C4-2B (cell line): ENCODE data around the gene GAK.
"Not testable (repeated sequence)": the region's sequence is repeated elsewhere in the genome, so short reads cannot be mapped to it uniquely, and the experiment has no call there.

Experiments
- H3K27ac ChIP-seq: fragments of 450-650 bp; 2 replicates; pipeline ENCODE4 v1.5.1; 2017
- CTCF ChIP-seq: fragments of 450-650 bp; conservative IDR thresholded peaks from 2 replicates; pipeline ENCODE4 v1.5.1; 2017; ENCODE audit warnings: mild to moderate bottlenecking
- ZFX ChIP-seq: fragments of 450-650 bp; IDR thresholded peaks from 2 replicates; pipeline ENCODE4 v1.6.1; 2017

Gene GAK

GRCh38 chr4:924107-925096, 7.7 kb downstream of the GAK start:
- H3K27ac ChIP-seq: no peak overlapping the region
- TF ChIP-seq CTCF: no peak
- no peak for TF ChIP-seq ZFX

- no peak overlapping the region for H3K27ac ChIP-seq
- TF ChIP-seq ZFX (no peak), CTCF (no peak)
Observed at GRCh38 chr4:921830-922331, 10.2 kb downstream of the GAK start.

- not testable (repeated sequence) for H3K27ac ChIP-seq
Observed at GRCh38 chr4:919004-919680, 13.0 kb downstream of the GAK start.

- H3K27ac ChIP-seq: not testable (repeated sequence)
Observed at GRCh38 chr4:918591-918990, 13.5 kb downstream of the GAK start.

- TF ChIP-seq ZFX (no peak), CTCF (no peak)
- H3K27ac ChIP-seq: no peak overlapping the region
Observed at GRCh38 chr4:917992-918391, 14.1 kb downstream of the GAK start.

- no peak for TF ChIP-seq ZFX
- no peak for TF ChIP-seq CTCF
- H3K27ac ChIP-seq: no peak overlapping the region
Observed at GRCh38 chr4:917466-917865, 14.7 kb downstream of the GAK start.

- H3K27ac ChIP-seq: no peak overlapping the region
- TF ChIP-seq ZFX (no peak), CTCF (no peak)
Observed at GRCh38 chr4:915595-915994, 16.5 kb downstream of the GAK start.

GRCh38 chr4:915041-915474, 17.1 kb downstream of the GAK start:
- TF ChIP-seq ZFX (no peak), CTCF (no peak)
- no peak overlapping the region for H3K27ac ChIP-seq
